ENCODE results near the gene TRERF1. TPM values are rescaled to one million over a fixed set of nuclear protein-coding genes. Genes with fewer than 3 reads are reported as not detected.

The TRERF1 gene
- total and polyA plus RNA-seq, 2 of the 8 experiments (the other 6 are each of a cell fraction or from before 2014, with no cell fraction given), result 10.8 to 21.5 TPM

DNA sequence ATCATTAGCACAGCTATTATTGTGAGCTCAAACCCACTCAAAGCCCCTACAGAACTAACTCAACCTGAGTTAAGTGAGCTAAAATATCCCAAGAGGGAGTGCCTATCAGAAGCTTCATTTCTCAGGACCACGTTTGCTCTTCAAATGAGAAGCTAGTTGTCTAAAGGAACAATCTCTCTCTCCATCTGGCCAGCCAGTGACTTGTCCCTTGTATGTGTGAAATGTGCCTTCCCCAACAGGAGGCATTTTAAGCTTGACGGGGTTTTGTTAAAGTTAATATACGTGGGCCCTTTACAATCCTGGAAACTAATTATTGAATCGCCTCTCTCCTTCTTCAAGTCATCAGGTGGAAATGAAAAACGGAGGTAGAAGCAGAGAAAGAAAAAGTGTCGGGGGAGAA, 62.0 kb downstream of the TRERF1 start:
- Histone ChIP-seq H3K4me3 (ENCODE audit: extremely low read depth in 1 of 4, insufficient read depth in 2 of 4, low read depth in 3 of 4, low read length in 4 of 4) (no peak overlapping the region), H3K4ac (replicated peaks; ENCODE audit: insufficient read length, low read depth, low read length) (no peak overlapping the region), H2BK20ac (ENCODE audit: low read length) (no peak overlapping the region), H3K79me1 (ENCODE audit: low read depth, low read length) (peaks cover 14% of the 10 kb centered on the region), H3K9me3 (ENCODE audit: insufficient read depth in 2 of 2, low read depth in 1 of 2, low read length in 1 of 2) (no peaks in the 10 kb centered on the region), H3K79me2 (ENCODE audit: control insufficient read depth in 1 of 2, insufficient read depth in 2 of 2, low read length in 2 of 2) (peaks cover 17 to 98% of the 10 kb centered on the region in 2 experiments), H4K8ac (ENCODE audit: extremely low read depth, insufficient read depth, low read length) (no peak overlapping the region), H3K4me1 (replicated peaks in 1 of 4; ENCODE audit: control insufficient read depth in 3 of 4, insufficient read depth in 4 of 4, low read length in 3 of 4) (peaks cover 3 to 9% (median 7%) of the 10 kb centered on the region in 4 experiments; a peak in 4 of 7 replicates), H3K36me3 (ENCODE audit: control insufficient read depth in 2 of 4, insufficient read depth in 4 of 4, low read length in 3 of 4) (no peaks in the 10 kb centered on the region), H2BK120ac (replicated peaks; ENCODE audit: low read depth, low read length) (no peak overlapping the region), H3K56ac (replicated peaks; ENCODE audit: insufficient read length, low read depth, low read length) (no peak overlapping the region), H2BK5ac (ENCODE audit: low read depth, low read length) (no peak overlapping the region; the same call in 1 of the 2 replicates), H2BK15ac (ENCODE audit: low read length) (no peak overlapping the region), H3K23ac (ENCODE audit: insufficient read length) (no peak overlapping the region), H3K27me3 (replicated peaks in 1 of 4; ENCODE audit: control insufficient read depth in 3 of 4, extremely low read depth in 1 of 4, insufficient read depth in 3 of 4, low read length in 3 of 4) (no peaks in the 10 kb centered on the region), H3K18ac (ENCODE audit: extremely low read depth, low read length) (no peak overlapping the region), H4K5ac (ENCODE audit: insufficient read length, low read depth, low read length) (no peak overlapping the region), H3K27ac (ENCODE audit: low read depth, low read length) (no peak overlapping the region), H3K23me2 (ENCODE audit: low read depth, low read length) (no peaks in the 10 kb centered on the region), H4K91ac (replicated peaks; ENCODE audit: insufficient read length, low read length) (no peak overlapping the region), H2BK12ac (ENCODE audit: low read depth, low read length) (no peak overlapping the region; the same call in 1 of the 2 replicates), H4K20me1 (replicated peaks in 1 of 2; ENCODE audit: control insufficient read depth in 1 of 2, insufficient read depth in 2 of 2, low read length in 2 of 2) (peaks cover 26 to 29% of the 10 kb centered on the region in 2 experiments), H3K14ac (ENCODE audit: insufficient read length) (no peak overlapping the region), H2AFZ (ENCODE audit: low read length) (no peak overlapping the region), H3K4me2 (ENCODE audit: insufficient read depth in 1 of 2, low read depth in 2 of 2, low read length in 2 of 2) (no peak overlapping the region; a peak in 1 of 4 replicates), H3K9ac (replicated peaks in 1 of 4; ENCODE audit: extremely low read depth in 1 of 4, low read depth in 3 of 4, low read length in 3 of 4) (no peak overlapping the region), H2AK5ac (ENCODE audit: low read depth, low read length) (no peak overlapping the region; the same call in 1 of the 2 replicates)
- TF ChIP-seq NRF1 (IDR thresholded peaks at IDR 0.05; ENCODE audit: low read depth, low read length) (no peak), CEBPB (IDR thresholded peaks at IDR 0.05; ENCODE audit: low read depth, low read length) (no peak), JUND (IDR thresholded peaks at IDR 0.05; ENCODE audit: low read length) (no peak)
- POLR2A ChIA-PET (ENCODE audit: partially characterized antibody), result interaction anchor here (0.6 to 1.9 kb wide), 3 partner anchors 9 to 412 kb away, joined by 3 to 7 read pairs (median 4); no protein-coding TSS in a partner anchor
- 75% methylated on average over 6 of the region's 6 CpGs; no CpG with 5 or more reads in 1 of the 2 experiments for WGBS, 2 experiments (ENCODE audit: extremely low coverage in 1 of 2, insufficient coverage in 1 of 2, insufficient read length in 1 of 2, insufficient replicate concordance in 2 of 2, low coverage in 1 of 2, low lambda C conversion rate in 2 of 2, missing lambda C conversion rate in 1 of 2)
- DNase-seq (ENCODE audit: low read depth in 1 of 2, low spot score in 2 of 2) (no peak), FAIRE-seq (no peak)
- CTCF ChIA-PET (ENCODE audit: partially characterized antibody), result interaction anchor here (0.7 to 3.0 kb wide), 8 partner anchors 14 to 158 kb away, joined by 3 to 13 read pairs (median 6); no protein-coding TSS in a partner anchor

Measured in H1 (cell line).